Prostate gland (tissue), 2 donors: ENCODE results near the gene ERBB2.

Experiments used
- POLR2A ChIP-seq: fragments of 450-650 bp; IDR thresholded peaks from one replicate; pipeline ENCODE4 v1.6.1; 2016; ENCODE audit warnings: antibody characterized with exemption, mild to moderate bottlenecking
- TF ChIP-seq, protein P1 (sequence below), 4 experiments: fragments of 200-600 bp in 2 of 4; fragments of 450-650 bp in 2 of 4; sonication (generic) in 2 of 4; IDR thresholded peaks; 1 replicate in 3 of 4; 2 replicates in 1 of 4; pipeline ENCODE4 v1.5.1; 2016 to 2019; ENCODE audit warnings: antibody characterized with exemption in 4 of 4, mild to moderate bottlenecking in 2 of 4, moderate library complexity in 2 of 4

DNA sequence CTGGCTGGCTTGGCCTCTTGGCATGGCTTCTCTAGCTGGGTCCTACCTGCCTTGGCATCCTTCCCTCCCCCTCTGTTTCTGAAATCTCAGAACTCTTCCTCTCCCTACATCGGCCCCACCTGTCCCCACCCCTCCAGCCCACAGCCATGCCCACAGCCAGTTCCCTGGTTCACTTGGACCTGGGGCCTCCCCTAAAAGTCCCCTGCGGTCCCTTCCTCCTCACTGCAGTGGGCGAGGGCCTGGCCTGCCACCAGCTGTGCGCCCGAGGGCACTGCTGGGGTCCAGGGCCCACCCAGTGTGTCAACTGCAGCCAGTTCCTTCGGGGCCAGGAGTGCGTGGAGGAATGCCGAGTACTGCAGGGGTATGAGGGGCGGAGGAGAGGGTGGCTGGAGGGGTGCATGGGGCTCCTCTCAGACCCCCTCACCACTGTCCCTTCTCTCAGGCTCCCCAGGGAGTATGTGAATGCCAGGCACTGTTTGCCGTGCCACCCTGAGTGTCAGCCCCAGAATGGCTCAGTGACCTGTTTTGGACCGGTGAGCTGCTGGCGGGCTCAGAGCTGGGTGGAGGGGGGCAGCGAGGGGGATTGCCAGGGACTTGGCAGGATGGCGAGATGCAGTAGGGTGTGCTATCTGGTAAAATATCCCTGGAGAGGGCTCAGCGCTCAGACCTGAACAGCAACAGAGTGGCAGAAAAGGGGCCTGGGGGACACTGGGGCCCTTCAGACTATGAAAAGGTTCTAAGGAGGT is 16.4 kb downstream of the ERBB2 start:
- TF ChIP-seq, protein P1, sequence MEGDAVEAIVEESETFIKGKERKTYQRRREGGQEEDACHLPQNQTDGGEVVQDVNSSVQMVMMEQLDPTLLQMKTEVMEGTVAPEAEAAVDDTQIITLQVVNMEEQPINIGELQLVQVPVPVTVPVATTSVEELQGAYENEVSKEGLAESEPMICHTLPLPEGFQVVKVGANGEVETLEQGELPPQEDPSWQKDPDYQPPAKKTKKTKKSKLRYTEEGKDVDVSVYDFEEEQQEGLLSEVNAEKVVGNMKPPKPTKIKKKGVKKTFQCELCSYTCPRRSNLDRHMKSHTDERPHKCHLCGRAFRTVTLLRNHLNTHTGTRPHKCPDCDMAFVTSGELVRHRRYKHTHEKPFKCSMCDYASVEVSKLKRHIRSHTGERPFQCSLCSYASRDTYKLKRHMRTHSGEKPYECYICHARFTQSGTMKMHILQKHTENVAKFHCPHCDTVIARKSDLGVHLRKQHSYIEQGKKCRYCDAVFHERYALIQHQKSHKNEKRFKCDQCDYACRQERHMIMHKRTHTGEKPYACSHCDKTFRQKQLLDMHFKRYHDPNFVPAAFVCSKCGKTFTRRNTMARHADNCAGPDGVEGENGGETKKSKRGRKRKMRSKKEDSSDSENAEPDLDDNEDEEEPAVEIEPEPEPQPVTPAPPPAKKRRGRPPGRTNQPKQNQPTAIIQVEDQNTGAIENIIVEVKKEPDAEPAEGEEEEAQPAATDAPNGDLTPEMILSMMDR (IDR thresholded peaks at IDR 0.05), result no peak
- no peak for TF ChIP-seq POLR2A
